Osteocyte (in vitro differentiated cells): ENCODE results near the gene CMPK2. TPM values are rescaled to one million over a fixed set of nuclear protein-coding genes. Genes with fewer than 3 reads are reported as not detected.

Source experiments
- DNase-seq: peaks from one replicate; pipeline ENCODE4 v3.0.0; 2021; ENCODE audit warnings: mixed read lengths; ENCODE audit not compliant: unreplicated experiment; ENCODE audit errors: extremely low spot score
- H3K27ac Mint-ChIP-seq: one replicate; pipeline ENCODE4 v1.8.0; 2021; ENCODE audit warnings: mild to moderate bottlenecking, mixed read lengths; ENCODE audit not compliant: unreplicated experiment
- H3K27me3 Mint-ChIP-seq: one replicate; pipeline ENCODE4 v1.8.0; 2021; ENCODE audit warnings: mixed read lengths; ENCODE audit not compliant: unreplicated experiment
- H3K36me3 Mint-ChIP-seq: one replicate; pipeline ENCODE4 v1.8.0; 2021; ENCODE audit warnings: mixed read lengths; ENCODE audit not compliant: unreplicated experiment
- H3K4me1 Mint-ChIP-seq: one replicate; pipeline ENCODE4 v1.8.0; 2021; ENCODE audit warnings: mixed read lengths; ENCODE audit not compliant: unreplicated experiment
- H3K4me3 Mint-ChIP-seq: one replicate; pipeline ENCODE4 v1.8.0; 2021; ENCODE audit warnings: mild to moderate bottlenecking, moderate library complexity, mixed read lengths; ENCODE audit not compliant: unreplicated experiment
- H3K9me3 Mint-ChIP-seq: one replicate; pipeline ENCODE4 v1.8.0; 2021; ENCODE audit warnings: mixed read lengths; ENCODE audit not compliant: unreplicated experiment
- total RNA-seq: library from RNA; stranded (reverse); gene quantifications from 2 replicates; pipeline ENCODE4 v1.2.1, GENCODE V29; 2021
- TF ChIP-seq, protein P1 (sequence below): fragments of 200-600 bp; sonication (generic); IDR thresholded peaks from 2 replicates; pipeline ENCODE4 v1.5.0; 2021; ENCODE audit warnings: antibody characterized with exemption, mild to moderate bottlenecking, moderate library complexity

The CMPK2 gene
- total RNA-seq, 1 donor from 2014 or later = 1.1 TPM

DNA sequence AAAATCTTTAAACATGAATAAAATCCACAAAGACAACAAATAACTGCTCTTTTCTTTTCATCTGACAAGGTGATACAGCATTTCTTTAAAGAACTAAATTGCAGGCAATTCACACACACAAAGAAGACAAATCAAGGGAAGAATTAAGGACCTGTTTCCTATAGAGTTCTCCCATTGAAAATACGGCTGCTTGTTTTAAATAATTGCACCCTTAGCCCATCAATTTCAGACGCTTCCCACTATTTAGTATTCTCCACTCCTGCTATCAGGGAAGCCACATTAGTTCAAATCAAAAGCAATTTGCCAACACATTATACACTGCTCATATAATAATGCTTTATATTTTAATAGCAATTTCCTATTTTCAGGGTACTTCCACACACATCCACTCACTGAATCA, 11.3 kb downstream of the CMPK2 start:
- Mint-ChIP-seq H3K9me3 (peaks cover 13% of the 10 kb centered on the region), H3K27ac (no peak overlapping the region), H3K4me3 (no peak overlapping the region), H3K27me3 (no peaks in the 10 kb centered on the region), H3K36me3 (no peaks in the 10 kb centered on the region), H3K4me1 (no peaks in the 10 kb centered on the region)
- TF ChIP-seq, protein P1, sequence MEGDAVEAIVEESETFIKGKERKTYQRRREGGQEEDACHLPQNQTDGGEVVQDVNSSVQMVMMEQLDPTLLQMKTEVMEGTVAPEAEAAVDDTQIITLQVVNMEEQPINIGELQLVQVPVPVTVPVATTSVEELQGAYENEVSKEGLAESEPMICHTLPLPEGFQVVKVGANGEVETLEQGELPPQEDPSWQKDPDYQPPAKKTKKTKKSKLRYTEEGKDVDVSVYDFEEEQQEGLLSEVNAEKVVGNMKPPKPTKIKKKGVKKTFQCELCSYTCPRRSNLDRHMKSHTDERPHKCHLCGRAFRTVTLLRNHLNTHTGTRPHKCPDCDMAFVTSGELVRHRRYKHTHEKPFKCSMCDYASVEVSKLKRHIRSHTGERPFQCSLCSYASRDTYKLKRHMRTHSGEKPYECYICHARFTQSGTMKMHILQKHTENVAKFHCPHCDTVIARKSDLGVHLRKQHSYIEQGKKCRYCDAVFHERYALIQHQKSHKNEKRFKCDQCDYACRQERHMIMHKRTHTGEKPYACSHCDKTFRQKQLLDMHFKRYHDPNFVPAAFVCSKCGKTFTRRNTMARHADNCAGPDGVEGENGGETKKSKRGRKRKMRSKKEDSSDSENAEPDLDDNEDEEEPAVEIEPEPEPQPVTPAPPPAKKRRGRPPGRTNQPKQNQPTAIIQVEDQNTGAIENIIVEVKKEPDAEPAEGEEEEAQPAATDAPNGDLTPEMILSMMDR = no peak
- no peak for DNase-seq

DNA sequence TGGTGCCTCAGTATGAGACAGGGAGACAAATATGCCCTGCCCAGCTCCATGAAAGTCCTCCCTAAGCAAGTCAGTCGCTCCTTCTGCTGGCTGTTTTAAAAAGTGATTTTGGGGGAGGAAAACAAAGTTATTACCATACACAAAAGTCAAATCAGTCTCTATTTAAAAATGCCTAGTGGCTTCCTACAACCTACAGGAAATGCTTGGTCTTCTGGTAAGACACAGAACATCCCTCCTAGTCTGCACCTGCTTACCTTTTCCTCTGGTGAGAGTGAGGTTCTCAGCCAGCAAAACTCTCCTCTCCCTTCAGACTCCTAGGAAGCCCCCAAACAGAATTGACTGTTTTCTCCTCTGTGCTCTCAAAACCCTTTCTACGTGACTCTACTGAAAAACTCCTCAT, 13.5 kb downstream of the CMPK2 start:
- TF ChIP-seq, protein P1 = no peak
- Mint-ChIP-seq H3K9me3 (peaks cover 13% of the 10 kb centered on the region), H3K36me3 (no peaks in the 10 kb centered on the region)

GRCh38 chr2:6846967-6847681, 18.6 kb downstream of the CMPK2 start:
- Mint-ChIP-seq H3K4me3 (no peak overlapping the region), H3K27me3 (no peaks in the 10 kb centered on the region), H3K4me1 (no peaks in the 10 kb centered on the region), H3K9me3 (peaks cover 51% of the 10 kb centered on the region), H3K36me3 (no peaks in the 10 kb centered on the region), H3K27ac (no peak overlapping the region)
- no peak for DNase-seq
- TF ChIP-seq, protein P1 = no peak

More for the DNA sequence above, 13.5 kb downstream of the CMPK2 start:
- Mint-ChIP-seq H3K27ac (no peak overlapping the region), H3K4me3 (no peak overlapping the region), H3K4me1 (no peaks in the 10 kb centered on the region), H3K27me3 (no peaks in the 10 kb centered on the region)
- DNase-seq = no peak

- no peak for DNase-seq
- Mint-ChIP-seq H3K4me1 (no peaks in the 10 kb centered on the region), H3K27me3 (no peaks in the 10 kb centered on the region), H3K27ac (no peak overlapping the region), H3K9me3 (peaks cover 51% of the 10 kb centered on the region), H3K36me3 (no peaks in the 10 kb centered on the region), H3K4me3 (no peak overlapping the region)
- TF ChIP-seq, protein P1 = no peak
Measured at GRCh38 chr2:6846540-6846939, 19.2 kb downstream of the CMPK2 start.

GRCh38 chr2:6845903-6846302, 19.8 kb downstream of the CMPK2 start:
- H3K27me3 Mint-ChIP-seq = no peaks in the 10 kb centered on the region

More at GRCh38 chr2:6845903-6846302, 19.8 kb downstream of the CMPK2 start:
- H3K4me3 Mint-ChIP-seq = no peak overlapping the region
- peaks cover 54% of the 10 kb centered on the region for H3K9me3 Mint-ChIP-seq
- TF ChIP-seq, protein P1 = no peak
- no peaks in the 10 kb centered on the region for H3K4me1 Mint-ChIP-seq
- no peak overlapping the region for H3K27ac Mint-ChIP-seq
- no peaks in the 10 kb centered on the region for H3K36me3 Mint-ChIP-seq
- no peak for DNase-seq
